IMR-90 (cell line): ENCODE measurements around the gene CRYBB2.

ENCODE experiments used
- CTCF ChIP-seq: conservative IDR thresholded peaks from 2 replicates; pipeline ENCODE4 v1.5.1; 2012; ENCODE audit warnings: mild to moderate bottlenecking, low read depth, low read length, improper control_type of control experiment
- POLR2A ChIP-seq: IDR thresholded peaks from 2 replicates; pipeline ENCODE4 v1.6.1; 2012; ENCODE audit warnings: mild to moderate bottlenecking, low read depth, low read length

GRCh38 chr22:25219211-25219689 lies at the start of gene CRYBB2:
- no peak for TF ChIP-seq CTCF
- no peak for TF ChIP-seq POLR2A
